DND-41 (cell line): ENCODE results near the gene ST6GALNAC3.

Experiments used
- ATAC-seq: fragments of 200-7000 bp; cut with Tn5 transposase; 3 replicates; pipeline ENCODE4 v1.9.1; 2021; ENCODE audit warnings: low read depth; ENCODE audit not compliant: insufficient read depth
- DNase-seq: peaks from one replicate; pipeline ENCODE4 v3.0.0-alpha.2; 2020
- H2AFZ ChIP-seq: 2 replicates; pipeline ENCODE4 v1.6.0; 2012; ENCODE audit warnings: low read depth, low read length
- H3K27ac ChIP-seq: 2 replicates; pipeline ENCODE4 v1.5.1; 2012; ENCODE audit warnings: low read length, inconsistent platforms
- H3K27me3 ChIP-seq: fragments of 200-600 bp; sonication (generic); 2 replicates; pipeline ENCODE4 v1.6.0; 2012; ENCODE audit warnings: low read length, mild to moderate bottlenecking, inconsistent platforms; ENCODE audit not compliant: insufficient read depth, poor library complexity
- H3K36me3 ChIP-seq: 2 replicates; pipeline ENCODE4 v1.5.1; 2012; ENCODE audit warnings: low read length, inconsistent platforms; ENCODE audit not compliant: insufficient read depth
- H3K4me1 ChIP-seq: 2 replicates; pipeline ENCODE4 v1.5.1; 2012; ENCODE audit warnings: mild to moderate bottlenecking, low read length; ENCODE audit not compliant: insufficient read depth
- H3K4me2 ChIP-seq: 2 replicates; pipeline ENCODE4 v1.6.0; 2012; ENCODE audit warnings: mild to moderate bottlenecking, moderate library complexity, low read length, inconsistent platforms; ENCODE audit not compliant: insufficient read depth
- H3K4me3 ChIP-seq, 2 experiments: fragments of 200-600 bp in 1 of 2; shearing (Covaris generic) in 1 of 2; 2 replicates each; pipeline ENCODE4 v1.5.1; 2012 to 2016; ENCODE audit warnings: inconsistent platforms in 2 of 2, low read length in 2 of 2, mild to moderate bottlenecking in 2 of 2, low read depth in 1 of 2, moderate library complexity in 1 of 2
- H3K79me2 ChIP-seq: 2 replicates; pipeline ENCODE4 v1.6.0; 2012; ENCODE audit warnings: low read length, inconsistent platforms; ENCODE audit not compliant: insufficient read depth
- H3K9ac ChIP-seq: 2 replicates; pipeline ENCODE4 v1.6.0; 2012; ENCODE audit warnings: low read depth, mild to moderate bottlenecking, inconsistent platforms, low read length, moderate library complexity
- H3K9me3 ChIP-seq: 2 replicates; pipeline ENCODE4 v1.5.1; 2012; ENCODE audit warnings: low read length, moderate library complexity, mild to moderate bottlenecking, inconsistent platforms; ENCODE audit not compliant: insufficient read depth, severe bottlenecking
- H4K20me1 ChIP-seq: 2 replicates; pipeline ENCODE4 v1.6.0; 2012; ENCODE audit warnings: low read length; ENCODE audit not compliant: insufficient read depth
- EZH2 ChIP-seq: IDR thresholded peaks from 3 replicates; pipeline ENCODE4 v1.6.1; 2012; ENCODE audit warnings: borderline replicate concordance, low read depth, mild to moderate bottlenecking, moderate library complexity, low read length, inconsistent platforms; ENCODE audit not compliant: severe bottlenecking
- TF ChIP-seq, protein P1 (sequence below): IDR thresholded peaks from 2 replicates; pipeline ENCODE4 v1.5.1; 2012; ENCODE audit warnings: borderline replicate concordance, low read length, moderate library complexity, mild to moderate bottlenecking; ENCODE audit not compliant: poor library complexity, severe bottlenecking; ENCODE audit errors: extremely low read depth

ST6GALNAC3 gene

GRCh38 chr1:76669131-76669530 lies 594.6 kb downstream of the ST6GALNAC3 start:
- Histone ChIP-seq H3K4me1 (no peaks in the 10 kb centered on the region), H4K20me1 (no peaks in the 10 kb centered on the region), H3K9me3 (no peaks in the 10 kb centered on the region), H3K79me2 (no peaks in the 10 kb centered on the region), H3K27ac (no peak overlapping the region), H3K4me3 (no peak overlapping the region), H3K27me3 (no peaks in the 10 kb centered on the region), H3K4me2 (no peak overlapping the region), H3K9ac (no peak overlapping the region), H2AFZ (no peak overlapping the region), H3K36me3 (no peaks in the 10 kb centered on the region)
- DNase-seq (no peak), ATAC-seq (no peak)
- TF ChIP-seq, protein P1, sequence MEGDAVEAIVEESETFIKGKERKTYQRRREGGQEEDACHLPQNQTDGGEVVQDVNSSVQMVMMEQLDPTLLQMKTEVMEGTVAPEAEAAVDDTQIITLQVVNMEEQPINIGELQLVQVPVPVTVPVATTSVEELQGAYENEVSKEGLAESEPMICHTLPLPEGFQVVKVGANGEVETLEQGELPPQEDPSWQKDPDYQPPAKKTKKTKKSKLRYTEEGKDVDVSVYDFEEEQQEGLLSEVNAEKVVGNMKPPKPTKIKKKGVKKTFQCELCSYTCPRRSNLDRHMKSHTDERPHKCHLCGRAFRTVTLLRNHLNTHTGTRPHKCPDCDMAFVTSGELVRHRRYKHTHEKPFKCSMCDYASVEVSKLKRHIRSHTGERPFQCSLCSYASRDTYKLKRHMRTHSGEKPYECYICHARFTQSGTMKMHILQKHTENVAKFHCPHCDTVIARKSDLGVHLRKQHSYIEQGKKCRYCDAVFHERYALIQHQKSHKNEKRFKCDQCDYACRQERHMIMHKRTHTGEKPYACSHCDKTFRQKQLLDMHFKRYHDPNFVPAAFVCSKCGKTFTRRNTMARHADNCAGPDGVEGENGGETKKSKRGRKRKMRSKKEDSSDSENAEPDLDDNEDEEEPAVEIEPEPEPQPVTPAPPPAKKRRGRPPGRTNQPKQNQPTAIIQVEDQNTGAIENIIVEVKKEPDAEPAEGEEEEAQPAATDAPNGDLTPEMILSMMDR = no peak
- TF ChIP-seq EZH2 = no peak

GRCh38 chr1:76669624-76670315 lies 595.2 kb downstream of the ST6GALNAC3 start:
- no peak overlapping the region for H3K9ac ChIP-seq
- no peak overlapping the region for H2AFZ ChIP-seq
- no peak overlapping the region for H3K4me3 ChIP-seq
- H3K9me3 ChIP-seq = no peaks in the 10 kb centered on the region
- no peaks in the 10 kb centered on the region for H4K20me1 ChIP-seq
- TF ChIP-seq, protein P1 = no peak
- no peak for TF ChIP-seq EZH2
- no peaks in the 10 kb centered on the region for H3K4me1 ChIP-seq
- H3K27ac ChIP-seq = no peak overlapping the region
- no peak overlapping the region for H3K4me2 ChIP-seq
- no peaks in the 10 kb centered on the region for H3K79me2 ChIP-seq
- no peaks in the 10 kb centered on the region for H3K27me3 ChIP-seq
- ATAC-seq = no peak
- H3K36me3 ChIP-seq = no peaks in the 10 kb centered on the region
- no peak for DNase-seq

DNA sequence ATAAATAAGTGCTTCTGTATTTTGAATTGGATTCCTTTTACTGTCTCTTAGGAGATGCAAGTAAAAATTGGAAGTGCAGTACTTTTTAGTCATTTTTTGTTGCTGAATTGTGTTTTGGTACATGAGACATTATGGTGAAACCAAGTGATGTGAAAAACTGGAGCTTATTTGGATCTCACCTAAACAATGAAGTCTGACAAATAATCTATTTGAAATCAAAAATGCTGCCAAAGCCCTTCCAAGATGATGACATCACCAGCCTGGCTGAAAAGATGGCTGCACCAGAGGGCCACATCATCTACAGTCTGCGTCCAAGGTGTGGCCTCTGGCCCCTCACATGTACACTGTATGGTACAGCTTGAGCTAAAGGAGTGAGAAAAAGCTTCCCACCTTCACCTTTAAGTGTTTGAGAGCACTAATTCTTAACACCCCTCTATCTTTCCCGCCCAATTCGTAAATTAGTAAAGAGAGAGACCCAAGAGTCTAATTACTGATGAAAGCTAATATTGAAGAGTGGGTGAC lies 600.2 kb downstream of the ST6GALNAC3 start:
- H2AFZ ChIP-seq = no peak overlapping the region
- H4K20me1 ChIP-seq = no peaks in the 10 kb centered on the region
- H3K36me3 ChIP-seq = no peaks in the 10 kb centered on the region
- DNase-seq = no peak
- no peaks in the 10 kb centered on the region for H3K4me1 ChIP-seq
- no peak overlapping the region for H3K4me3 ChIP-seq
- TF ChIP-seq, protein P1 = no peak
- TF ChIP-seq EZH2 = no peak
- no peak overlapping the region for H3K4me2 ChIP-seq
- no peaks in the 10 kb centered on the region for H3K27me3 ChIP-seq
- no peak overlapping the region for H3K9ac ChIP-seq
- H3K27ac ChIP-seq = no peak overlapping the region
- no peaks in the 10 kb centered on the region for H3K79me2 ChIP-seq
- no peaks in the 10 kb centered on the region for H3K9me3 ChIP-seq
- ATAC-seq = no peak
